Measurements from ENCODE around the gene ZNF536. TPM values are rescaled to one million over a fixed set of nuclear protein-coding genes. Genes with fewer than 3 reads are reported as not detected.

Gene ZNF536
- total and polyA plus RNA-seq, 9 of the 15 experiments (the other 6 are each of a cell fraction or from before 2014, with no cell fraction given), result not detected

DNA sequence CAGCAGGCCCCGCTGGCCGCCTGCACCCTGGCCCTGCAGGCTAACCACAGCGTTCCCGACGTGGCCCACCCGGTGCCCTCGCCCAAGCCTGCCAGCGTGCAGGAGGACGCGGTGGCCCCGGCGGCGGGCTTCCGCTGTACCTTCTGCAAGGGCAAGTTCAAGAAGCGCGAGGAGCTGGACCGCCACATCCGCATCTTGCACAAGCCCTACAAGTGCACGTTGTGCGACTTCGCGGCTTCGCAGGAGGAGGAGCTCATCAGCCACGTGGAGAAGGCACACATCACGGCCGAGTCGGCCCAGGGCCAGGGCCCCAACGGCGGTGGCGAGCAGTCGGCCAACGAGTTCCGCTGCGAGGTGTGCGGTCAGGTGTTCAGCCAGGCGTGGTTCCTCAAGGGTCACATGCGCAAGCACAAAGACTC is 72.1 kb downstream of the ZNF536 start (continued):
- TF ChIP-seq KHSRP (IDR thresholded peaks at IDR 0.05) (no peak), KLF1 (tag; IDR thresholded peaks at IDR 0.05) (no peak), FOXM1 (IDR thresholded peaks at IDR 0.05; ENCODE audit: low read depth) (no peak), FOXM1 (CRISPR knock-in tag; IDR thresholded peaks at IDR 0.05; ENCODE audit: low read depth) (no peak)

DNA sequence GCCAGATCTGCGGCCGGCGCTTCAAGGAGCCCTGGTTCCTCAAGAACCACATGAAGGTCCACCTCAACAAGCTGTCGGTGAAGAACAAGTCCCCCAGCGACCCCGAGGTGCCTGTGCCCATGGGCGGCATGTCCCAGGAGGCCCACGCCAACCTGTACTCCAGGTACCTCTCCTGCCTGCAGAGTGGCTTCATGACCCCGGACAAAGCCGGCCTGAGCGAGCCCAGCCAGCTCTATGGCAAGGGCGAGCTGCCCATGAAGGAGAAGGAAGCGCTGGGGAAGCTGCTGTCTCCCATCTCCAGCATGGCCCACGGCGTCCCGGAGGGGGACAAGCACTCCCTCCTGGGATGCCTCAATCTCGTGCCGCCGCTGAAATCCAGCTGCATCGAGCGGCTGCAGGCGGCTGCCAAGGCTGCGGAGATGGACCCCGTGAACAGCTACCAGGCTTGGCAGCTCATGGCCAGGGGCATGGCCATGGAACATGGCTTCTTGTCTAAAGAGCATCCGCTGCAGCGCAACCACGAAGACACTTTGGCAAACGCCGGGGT is 72.6 kb downstream of the ZNF536 start:
- no peak for TF ChIP-seq ZNF398 (CRISPR knock-in tag; IDR thresholded peaks at IDR 0.05)
- TF ChIP-seq TFAP4 (CRISPR knock-in tag; IDR thresholded peaks at IDR 0.05; ENCODE audit: borderline replicate concordance), result no peak
- no peak for TF ChIP-seq PPARD (CRISPR knock-in tag; IDR thresholded peaks at IDR 0.05)
- no peak for TF ChIP-seq ZNF764 (CRISPR knock-in tag; IDR thresholded peaks at IDR 0.05; ENCODE audit: low read depth)
- no peak for TF ChIP-seq MAZ (CRISPR knock-in tag; conservative IDR thresholded peaks at IDR 0.05 in 1 of 2, IDR thresholded peaks at IDR 0.05 in 1 of 2)
- TF ChIP-seq DEAF1 (CRISPR knock-in tag; IDR thresholded peaks at IDR 0.05), result no peak
- TF ChIP-seq ZNF76 (CRISPR knock-in tag; IDR thresholded peaks at IDR 0.05; ENCODE audit: borderline replicate concordance), result no peak
- H3K36me3 ChIP-seq (ENCODE audit: control insufficient read depth, insufficient read depth, low read length), result no peaks in the 10 kb centered on the region
- intact Hi-C loops (cut with micrococcal nuclease), result no loop called here
- H3K27me3 ChIP-seq (ENCODE audit: control insufficient read depth in 2 of 2, insufficient read depth in 2 of 2, low read length in 2 of 2), result peaks cover 26 to 48% of the 10 kb centered on the region in 2 experiments; a peak in 4 of 5 replicates
- H3K79me2 ChIP-seq (ENCODE audit: control insufficient read depth, insufficient read depth, low read length), result no peaks in the 10 kb centered on the region
- no peak overlapping the region for H3K4me2 ChIP-seq (ENCODE audit: insufficient read depth, low read length)
- ChIA-PET CTCF (ENCODE audit: low intra/inter-chr PET ratio) (no interaction called here), POLR2A (no interaction called here)
- no peak overlapping the region for H3K4me3 ChIP-seq
- no peaks in the 10 kb centered on the region for H3K9me3 ChIP-seq (replicated peaks; ENCODE audit: control insufficient read depth, insufficient read depth, low read depth, low read length)
- H3K9ac ChIP-seq (ENCODE audit: insufficient read depth in 1 of 2, low read depth in 2 of 2, low read length in 2 of 2), result no peak overlapping the region
- BruUV-seq (replicated peaks), result no TSS peak
- H3K4me1 ChIP-seq (replicated peaks in 1 of 2; ENCODE audit: control insufficient read depth in 2 of 2, insufficient read depth in 2 of 2, low read length in 2 of 2), result peaks cover 0 to 7% of the 10 kb centered on the region in 2 experiments; a peak in 1 of 5 replicates
- no peak overlapping the region for H2AFZ ChIP-seq (ENCODE audit: low read depth, low read length)
- WGBS (ENCODE audit: insufficient coverage, low coverage, missing lambda C conversion rate), result 9% methylated on average over 23 of the region's 29 CpGs
- no peak for FAIRE-seq
- in situ Hi-C loops (cut with MboI), result no loop called here
- H3K27ac ChIP-seq (ENCODE audit: extremely low read depth, low read depth, low read length), result no peak overlapping the region
- no peaks in the 10 kb centered on the region for H3K9me1 ChIP-seq (ENCODE audit: control insufficient read depth, insufficient read depth, low read length)
- no peak for DNase-seq (ENCODE audit: extremely low read depth in 1 of 4, low spot score in 3 of 4)
- no peak for ATAC-seq
- no peaks in the 10 kb centered on the region for H4K20me1 ChIP-seq (replicated peaks; ENCODE audit: control insufficient read depth, insufficient read depth, low read length)
